ENCODE results near the gene PCDH20. TPM values are rescaled to one million over a fixed set of nuclear protein-coding genes. Genes with fewer than 3 reads are reported as not detected.
"Not testable (repeated sequence)": the region's sequence is repeated elsewhere in the genome, so short reads cannot be mapped to it uniquely, and the experiment has no call there.

Gene PCDH20
- total and polyA plus RNA-seq, 8 donors = 2.7 to 32.7 (median 12.8) TPM

GRCh38 chr13:61391426-61391825 is 24.2 kb downstream of the PCDH20 start:
- DNase-seq (no peak), ATAC-seq (no peak)
- H3K27ac ChIP-seq = no peak overlapping the region
- intact Hi-C loops (cut with DNase I) = no loop called here
- no peaks in the 10 kb centered on the region for H3K36me3 ChIP-seq
- no peaks in the 10 kb centered on the region for H3K27me3 ChIP-seq
- TF ChIP-seq CTCF (IDR thresholded peaks at IDR 0.05) = no peak
- H3K9me3 ChIP-seq = no peaks in the 10 kb centered on the region
- H3K4me1 ChIP-seq = no peaks in the 10 kb centered on the region
- no peak overlapping the region for H3K4me3 ChIP-seq

- intact Hi-C loops (cut with DNase I) = no loop called here
- Histone ChIP-seq H3K27ac (no peak overlapping the region), H3K4me1 (no peaks in the 10 kb centered on the region), H3K9me3 (no peaks in the 10 kb centered on the region), H3K27me3 (no peaks in the 10 kb centered on the region), H3K36me3 (no peaks in the 10 kb centered on the region), H3K4me3 (no peak overlapping the region)
- TF ChIP-seq CTCF (IDR thresholded peaks at IDR 0.05) = no peak
- ATAC-seq (no peak), DNase-seq (no peak)
Observed at GRCh38 chr13:61387694-61388093, 28.0 kb downstream of the PCDH20 start.

GRCh38 chr13:61383111-61383510 is 32.5 kb downstream of the PCDH20 start:
- H3K36me3 ChIP-seq = no peaks in the 10 kb centered on the region
- H3K9me3 ChIP-seq = no peaks in the 10 kb centered on the region
- no peak for DNase-seq
- H3K4me1 ChIP-seq = no peaks in the 10 kb centered on the region
- no peak overlapping the region for H3K27ac ChIP-seq
- no peak overlapping the region for H3K4me3 ChIP-seq
- TF ChIP-seq CTCF (IDR thresholded peaks at IDR 0.05) = no peak
- ATAC-seq = peak; percentile 46
- intact Hi-C loops (cut with DNase I) = no loop called here
- no peaks in the 10 kb centered on the region for H3K27me3 ChIP-seq

- H3K36me3 ChIP-seq = no peaks in the 10 kb centered on the region
- ATAC-seq = no peak
- TF ChIP-seq CTCF (IDR thresholded peaks at IDR 0.05) = no peak
- peaks cover 0 to 7% of the 10 kb centered on the region in 2 donors for H3K9me3 ChIP-seq
- intact Hi-C loops (cut with DNase I) = no loop called here
- H3K27me3 ChIP-seq = no peaks in the 10 kb centered on the region
- H3K4me3 ChIP-seq = no peak overlapping the region
- no peak overlapping the region for H3K27ac ChIP-seq
- H3K4me1 ChIP-seq = no peaks in the 10 kb centered on the region
- no peak for DNase-seq
Observed at GRCh38 chr13:61370520-61370919, 45.1 kb downstream of the PCDH20 start.

GRCh38 chr13:61364690-61365089 is 51.0 kb downstream of the PCDH20 start:
- H3K27me3 ChIP-seq; ATAC-seq; DNase-seq; H3K4me3 ChIP-seq; H3K4me1 ChIP-seq; H3K36me3 ChIP-seq; intact Hi-C loops (cut with DNase I); H3K27ac ChIP-seq: not testable (repeated sequence)
- H3K9me3 ChIP-seq = peaks cover 0 to 11% of the 10 kb centered on the region in 2 donors

GRCh38 chr13:61362522-61362921 is 53.1 kb downstream of the PCDH20 start:
- H3K4me3 ChIP-seq = no peak overlapping the region
- no peak for TF ChIP-seq CTCF (IDR thresholded peaks at IDR 0.05)
- no peaks in the 10 kb centered on the region for H3K27me3 ChIP-seq
- no peaks in the 10 kb centered on the region for H3K4me1 ChIP-seq
- H3K36me3 ChIP-seq = no peaks in the 10 kb centered on the region
- ATAC-seq (no peak), DNase-seq (no peak)
- H3K27ac ChIP-seq = no peak overlapping the region
- peaks cover 0 to 4% of the 10 kb centered on the region in 2 donors for H3K9me3 ChIP-seq
- intact Hi-C loops (cut with DNase I) = no loop called here
